ENCODE results near the gene GASK1A.

DNA sequence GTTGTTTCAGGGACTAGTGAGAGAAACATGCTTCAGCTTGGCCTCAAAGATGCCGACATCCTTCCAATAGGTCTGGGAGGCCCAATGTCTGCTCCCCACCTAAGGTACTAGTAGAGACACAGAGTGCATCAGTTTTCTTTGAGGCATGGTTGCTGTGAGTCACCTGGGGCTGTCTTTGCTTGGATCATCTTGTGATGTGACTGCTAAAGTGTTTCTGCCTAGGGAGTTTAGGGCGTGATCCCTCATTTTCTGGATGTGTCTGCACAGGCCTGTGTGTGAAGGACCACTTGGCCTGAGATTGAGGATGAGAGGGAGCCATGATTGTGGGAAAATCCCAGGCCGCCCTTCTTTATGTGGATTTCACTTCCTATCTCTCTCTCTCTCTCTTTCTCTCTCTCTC, 4.8 kb downstream of the GASK1A start:
- TF ChIP-seq MYC (IDR thresholded peaks at IDR 0.05; ENCODE audit: borderline replicate concordance, low read length), result no peak
- TF ChIP-seq, protein P1, sequence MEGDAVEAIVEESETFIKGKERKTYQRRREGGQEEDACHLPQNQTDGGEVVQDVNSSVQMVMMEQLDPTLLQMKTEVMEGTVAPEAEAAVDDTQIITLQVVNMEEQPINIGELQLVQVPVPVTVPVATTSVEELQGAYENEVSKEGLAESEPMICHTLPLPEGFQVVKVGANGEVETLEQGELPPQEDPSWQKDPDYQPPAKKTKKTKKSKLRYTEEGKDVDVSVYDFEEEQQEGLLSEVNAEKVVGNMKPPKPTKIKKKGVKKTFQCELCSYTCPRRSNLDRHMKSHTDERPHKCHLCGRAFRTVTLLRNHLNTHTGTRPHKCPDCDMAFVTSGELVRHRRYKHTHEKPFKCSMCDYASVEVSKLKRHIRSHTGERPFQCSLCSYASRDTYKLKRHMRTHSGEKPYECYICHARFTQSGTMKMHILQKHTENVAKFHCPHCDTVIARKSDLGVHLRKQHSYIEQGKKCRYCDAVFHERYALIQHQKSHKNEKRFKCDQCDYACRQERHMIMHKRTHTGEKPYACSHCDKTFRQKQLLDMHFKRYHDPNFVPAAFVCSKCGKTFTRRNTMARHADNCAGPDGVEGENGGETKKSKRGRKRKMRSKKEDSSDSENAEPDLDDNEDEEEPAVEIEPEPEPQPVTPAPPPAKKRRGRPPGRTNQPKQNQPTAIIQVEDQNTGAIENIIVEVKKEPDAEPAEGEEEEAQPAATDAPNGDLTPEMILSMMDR (IDR thresholded peaks at IDR 0.05), result no peak
- TF ChIP-seq CEBPB (IDR thresholded peaks at IDR 0.05), result no peak
- TF ChIP-seq HDAC2 (IDR thresholded peaks at IDR 0.05), result no peak
- no peak for TF ChIP-seq NPAS2 (CRISPR knock-in tag; IDR thresholded peaks at IDR 0.05; ENCODE audit: borderline replicate concordance)
- TF ChIP-seq POLR2A (IDR thresholded peaks at IDR 0.05; ENCODE audit: low read length), result no peak
- TF ChIP-seq PHF8 (IDR thresholded peaks at IDR 0.05; ENCODE audit: borderline replicate concordance, low read depth), result no peak

Measured in A549 (cell line).